Activated CD4-positive, alpha-beta T cell treated with anti-CD3 and anti-CD28 coated beads for 24 hours (primary cell): Measurements from ENCODE around the gene TMEM187.
A peak's percentile ranks its signal among the peaks of the same experiment; 100 is the strongest.

Source experiments
- DNase-seq, 2 donors: peaks; one replicate each; pipeline ENCODE4 v3.0.0-alpha.2; 2020; ENCODE audit warnings: low read depth in 2 of 2

Gene TMEM187

GRCh38 chrX:153999359-154000037, 26.9 kb downstream of the TMEM187 start:
- no peak for DNase-seq

- no peak for DNase-seq
Observed at GRCh38 chrX:154000051-154000450, 27.5 kb downstream of the TMEM187 start.

GRCh38 chrX:154002215-154002719, 29.7 kb downstream of the TMEM187 start:
- DNase-seq, result no peak

GRCh38 chrX:154004315-154004714, 31.8 kb downstream of the TMEM187 start:
- DNase-seq, result no peak

GRCh38 chrX:154006947-154007346, 34.4 kb downstream of the TMEM187 start:
- DNase-seq, result no peak

- no peak for DNase-seq
Observed at GRCh38 chrX:154008521-154008920, 36.0 kb downstream of the TMEM187 start.

- DNase-seq, result no peak
Observed at GRCh38 chrX:154010330-154011087, 38.0 kb downstream of the TMEM187 start.

- no peak for DNase-seq
Observed at GRCh38 chrX:154011376-154012335, 39.1 kb downstream of the TMEM187 start.

- no peak for DNase-seq
Observed at GRCh38 chrX:154012336-154012991, 39.9 kb downstream of the TMEM187 start.

- DNase-seq, result no peak
Observed at GRCh38 chrX:154013001-154013421, 40.5 kb downstream of the TMEM187 start.

GRCh38 chrX:154013614-154014360, 41.2 kb downstream of the TMEM187 start:
- DNase-seq, result peak in 1 of 2 donors; percentile 32

- no peak for DNase-seq
Observed at GRCh38 chrX:154014429-154015380, 42.2 kb downstream of the TMEM187 start.

GRCh38 chrX:154015581-154016264, 43.2 kb downstream of the TMEM187 start:
- DNase-seq, result no peak

GRCh38 chrX:154016366-154017076, 44.0 kb downstream of the TMEM187 start:
- no peak for DNase-seq

- no peak for DNase-seq
Observed at GRCh38 chrX:154017766-154018517, 45.4 kb downstream of the TMEM187 start.

- DNase-seq, result no peak
Observed at GRCh38 chrX:154018518-154019060, 46.0 kb downstream of the TMEM187 start.

- DNase-seq, result no peak
Observed at GRCh38 chrX:154019061-154019621, 46.6 kb downstream of the TMEM187 start.
